Activated CD8-positive, alpha-beta memory T cell treated with anti-CD3 and anti-CD28 coated beads, Interleukin-2, amount 50 U/mL, for 48 hours (primary cell): ENCODE data around the gene GNAI2.

Experiments
- DNase-seq: peaks from one replicate; pipeline ENCODE4 v3.0.0-alpha.2; 2020

Gene GNAI2

DNA sequence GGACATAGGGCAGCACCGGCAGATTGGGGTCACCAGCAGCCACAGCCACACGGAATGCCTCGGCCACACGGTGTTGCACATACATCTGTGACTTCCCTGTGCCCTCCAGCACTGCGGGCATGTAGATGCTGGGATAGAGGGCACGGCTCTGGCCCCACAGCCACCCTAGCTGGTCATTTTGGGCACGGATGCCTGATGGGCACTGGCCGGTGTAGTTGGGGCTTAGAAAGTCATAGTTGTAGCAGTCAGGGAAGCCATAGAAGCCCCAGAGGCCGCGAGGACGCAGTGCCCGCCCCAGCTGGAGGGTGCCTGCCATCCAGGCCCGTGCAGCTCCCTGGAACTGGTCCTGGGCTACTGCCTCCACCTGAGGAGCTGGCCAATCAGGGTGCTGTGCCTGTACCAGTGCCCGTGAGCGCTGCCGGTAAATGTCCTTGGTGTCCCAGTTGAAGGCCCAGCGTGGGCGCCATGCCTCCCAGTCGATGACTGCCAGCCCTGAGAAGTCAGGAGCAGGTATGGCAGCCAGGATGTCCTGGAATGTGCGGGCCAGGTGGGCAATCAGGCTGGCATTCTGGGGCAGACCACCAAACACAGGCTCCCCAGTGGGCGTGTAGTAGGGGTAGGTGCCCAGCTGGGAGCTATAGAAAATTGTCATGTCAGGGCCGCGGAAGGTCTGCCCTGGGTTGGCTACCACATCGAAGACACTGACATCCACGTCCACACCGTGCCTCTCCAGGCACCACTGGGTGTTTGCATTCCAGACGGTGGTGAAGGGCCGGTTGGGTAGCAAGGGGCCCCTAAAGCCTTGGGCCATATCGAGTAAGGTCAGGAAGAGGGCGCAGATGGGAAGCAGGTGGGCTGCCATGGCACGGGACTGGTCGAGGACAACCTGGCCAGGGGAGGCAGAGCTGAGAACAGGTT, 66.3 kb downstream of the GNAI2 start:
- no peak for DNase-seq

DNA sequence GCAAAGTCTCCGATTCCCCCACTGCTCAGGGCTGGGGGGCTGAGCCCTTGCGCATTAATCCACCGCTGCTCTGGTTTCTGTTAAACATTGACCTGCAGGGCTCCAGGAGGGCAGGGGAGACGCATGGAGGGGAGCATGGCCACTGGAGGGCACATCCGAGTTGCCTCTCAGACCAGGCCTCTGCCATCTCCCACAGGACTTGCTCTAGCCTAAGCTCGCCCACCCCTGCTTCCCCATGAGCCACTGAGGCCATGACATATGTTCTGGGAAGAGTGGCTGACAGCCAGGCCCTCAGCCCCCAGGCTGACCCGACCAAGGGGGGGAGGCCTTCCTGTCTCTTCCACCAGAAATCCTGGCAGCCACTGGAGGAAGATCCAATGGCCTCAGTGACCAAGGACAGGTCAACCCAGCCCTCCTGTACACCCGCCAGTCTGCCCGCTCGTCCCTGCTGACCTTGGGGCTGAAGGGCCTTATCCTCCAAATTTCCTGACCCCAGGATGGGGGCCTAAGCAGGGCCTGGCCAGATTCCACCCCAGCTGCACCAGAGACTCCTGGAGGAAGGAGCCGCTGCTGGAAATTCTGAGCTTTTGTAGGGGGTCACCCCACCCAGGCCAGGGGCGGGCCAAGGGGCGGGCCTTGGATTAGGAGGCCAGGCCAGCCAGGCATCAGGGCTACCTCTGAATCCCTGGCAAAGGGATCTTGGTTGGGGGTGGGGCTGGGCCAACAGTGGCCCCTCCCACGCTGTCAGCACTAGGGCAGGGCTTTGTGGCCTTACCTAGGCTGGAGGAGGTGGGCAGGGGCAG, 67.2 kb downstream of the GNAI2 start, which contains the start of gene HYAL1:
Gene HYAL1 (minus strand): TSS at position 562 of the 803 bp plus-strand sequence. CDS start 618 bp downstream, outside the sequence.
- no peak for DNase-seq

DNA sequence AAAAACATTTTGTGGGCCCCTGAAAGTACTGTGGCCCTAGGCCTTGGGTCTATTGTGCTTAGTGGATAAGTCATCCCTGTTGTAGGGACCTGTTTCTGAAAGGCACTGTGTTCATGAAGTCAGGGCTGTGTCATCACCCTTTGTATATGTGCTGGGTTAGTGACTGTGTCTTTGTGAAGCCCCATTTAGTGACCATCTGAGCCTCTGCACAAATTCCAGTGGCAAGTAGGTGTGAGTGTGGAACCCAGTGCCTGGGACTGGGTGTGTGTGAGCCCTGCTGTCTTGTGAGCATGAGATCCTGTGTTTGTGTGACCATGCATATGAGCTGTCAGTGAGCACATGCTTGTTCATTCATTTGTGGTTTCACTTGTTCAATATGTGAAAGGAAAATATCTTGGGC, 68.6 kb downstream of the GNAI2 start:
- DNase-seq = no peak
